ENCODE data around the gene LRRN4CL. TPM values are rescaled to one million over a fixed set of nuclear protein-coding genes. Genes with fewer than 3 reads are reported as not detected.

The LRRN4CL gene
- total and polyA plus RNA-seq, 9 of the 15 experiments (the other 6 are each of a cell fraction or from before 2014, with no cell fraction given), result 0.03 to 0.11 (median 0.05) TPM; not detected in 4

- TF ChIP-seq PRDM10 (IDR thresholded peaks at IDR 0.05; ENCODE audit: partially characterized antibody) (peak; percentile 46), SOX6 (IDR thresholded peaks at IDR 0.05) (no peak), ATF6 (CRISPR knock-in tag; IDR thresholded peaks at IDR 0.05) (peak; percentile 36; the same call in 1 of the 2 replicates), ZBTB43 (CRISPR knock-in tag; IDR thresholded peaks at IDR 0.05) (no peak), TAF15 (IDR thresholded peaks at IDR 0.05; ENCODE audit: low read depth, low read length) (no peak), ESRRA (IDR thresholded peaks at IDR 0.05; ENCODE audit: borderline replicate concordance, low read depth) (peak; percentile 50; the same call in 1 of the 2 replicates), RAD21 (CRISPR knock-in tag; conservative IDR thresholded peaks at IDR 0.05 in 1 of 2, IDR thresholded peaks at IDR 0.05 in 1 of 2) (peak in 1 of 2 experiments; percentile 8; a peak in 1 of 4 replicates), RCOR1 (IDR thresholded peaks at IDR 0.05; ENCODE audit: borderline replicate concordance in 1 of 2, low read depth in 2 of 2, low read length in 2 of 2) (peak in 1 of 2 experiments; percentile 32; a peak in 1 of 4 replicates), GATA2 (CRISPR knock-in tag; IDR thresholded peaks at IDR 0.05) (no peak), MYC (IDR thresholded peaks at IDR 0.05; ENCODE audit: low read depth, low read length) (peak; percentile 89), MYC (CRISPR knock-in tag; IDR thresholded peaks at IDR 0.05; ENCODE audit: borderline replicate concordance, low read depth) (peak; percentile 82)
- TF ChIP-seq, protein P1, sequence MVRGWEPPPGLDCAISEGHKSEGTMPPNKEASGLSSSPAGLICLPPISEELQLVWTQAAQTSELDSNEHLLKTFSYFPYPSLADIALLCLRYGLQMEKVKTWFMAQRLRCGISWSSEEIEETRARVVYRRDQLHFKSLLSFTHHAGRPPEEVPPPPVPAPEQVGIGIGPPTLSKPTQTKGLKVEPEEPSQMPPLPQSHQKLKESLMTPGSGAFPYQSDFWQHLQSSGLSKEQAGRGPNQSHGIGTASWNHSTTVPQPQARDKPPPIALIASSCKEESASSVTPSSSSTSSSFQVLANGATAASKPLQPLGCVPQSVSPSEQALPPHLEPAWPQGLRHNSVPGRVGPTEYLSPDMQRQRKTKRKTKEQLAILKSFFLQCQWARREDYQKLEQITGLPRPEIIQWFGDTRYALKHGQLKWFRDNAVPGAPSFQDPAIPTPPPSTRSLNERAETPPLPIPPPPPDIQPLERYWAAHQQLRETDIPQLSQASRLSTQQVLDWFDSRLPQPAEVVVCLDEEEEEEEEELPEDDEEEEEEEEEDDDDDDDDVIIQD (CRISPR knock-in tag; IDR thresholded peaks at IDR 0.05), result no peak
- TF ChIP-seq, protein P2, sequence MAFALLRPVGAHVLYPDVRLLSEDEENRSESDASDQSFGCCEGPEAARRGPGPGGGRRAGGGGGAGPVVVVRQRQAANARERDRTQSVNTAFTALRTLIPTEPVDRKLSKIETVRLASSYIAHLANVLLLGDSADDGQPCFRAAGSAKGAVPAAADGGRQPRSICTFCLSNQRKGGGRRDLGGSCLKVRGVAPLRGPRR (CRISPR knock-in tag; IDR thresholded peaks at IDR 0.05), result no peak
Measured at GRCh38 chr11:62665075-62665598, 24.2 kb downstream of the LRRN4CL start, which contains the start of the genes C11orf98 and CSKMT (continued).

All from K562 (cell line).